GM23338 (cell line): ENCODE measurements around the gene ACVR2A. TPM values are rescaled to one million over a fixed set of nuclear protein-coding genes. Genes with fewer than 3 reads are reported as not detected.

Experiments used
- ATAC-seq: fragments of 200-7000 bp; cut with Tn5 transposase; 3 replicates; pipeline ENCODE4 v1.9.1; 2020
- DNase-seq: peaks from one replicate; pipeline ENCODE4 v3.0.0-alpha.2; 2015; ENCODE audit warnings: low spot score
- H2AFZ ChIP-seq: fragments of 200-600 bp; sonication (generic); 2 replicates; pipeline ENCODE4 v1.8.0; 2016; ENCODE audit warnings: antibody characterized with exemption, mild to moderate bottlenecking, moderate library complexity
- H3F3A ChIP-seq: fragments of 200-600 bp; sonication (generic); replicated peaks from 2 replicates; pipeline ENCODE4 v1.8.0; 2017; ENCODE audit warnings: antibody characterized with exemption, mixed run types, low read depth
- H3K27ac ChIP-seq: fragments of 200-600 bp; sonication (generic); 2 replicates; pipeline ENCODE4 v1.6.1; 2016; ENCODE audit warnings: low read depth
- H3K27me3 ChIP-seq: fragments of 200-600 bp; sonication (generic); 2 replicates; pipeline ENCODE4 v1.8.0; 2016; ENCODE audit warnings: mild to moderate bottlenecking, mixed run types, moderate library complexity; ENCODE audit not compliant: insufficient read depth
- H3K36me3 ChIP-seq: fragments of 200-600 bp; sonication (generic); 2 replicates; pipeline ENCODE4 v1.8.0; 2016; ENCODE audit warnings: mild to moderate bottlenecking; ENCODE audit not compliant: insufficient read depth
- H3K4me1 ChIP-seq: fragments of 200-600 bp; sonication (generic); 2 replicates; pipeline ENCODE4 v1.8.0; 2016; ENCODE audit warnings: mild to moderate bottlenecking, moderate library complexity; ENCODE audit not compliant: insufficient read depth
- H3K4me2 ChIP-seq: fragments of 200-600 bp; sonication (generic); 2 replicates; pipeline ENCODE4 v1.7.1; 2017; ENCODE audit warnings: mixed run types
- H3K4me3 ChIP-seq: fragments of 200-600 bp; sonication (generic); 2 replicates; pipeline ENCODE4 v1.6.1; 2016; ENCODE audit warnings: mixed run types
- H3K79me2 ChIP-seq: fragments of 200-600 bp; sonication (generic); replicated peaks from 2 replicates; pipeline ENCODE4 v1.8.0; 2017; ENCODE audit warnings: mild to moderate bottlenecking; ENCODE audit not compliant: insufficient read depth
- H3K9me2 ChIP-seq: fragments of 200-600 bp; sonication (generic); 2 replicates; pipeline ENCODE4 v1.8.0; 2017; ENCODE audit not compliant: insufficient read depth
- H4K20me1 ChIP-seq: fragments of 200-600 bp; sonication (generic); replicated peaks from 2 replicates; pipeline ENCODE4 v1.8.0; 2017; ENCODE audit warnings: mild to moderate bottlenecking; ENCODE audit not compliant: insufficient read depth
- H3K27ac Mint-ChIP-seq: 2 replicates; pipeline ENCODE4 v1.8.0; 2020; ENCODE audit warnings: inconsistent platforms, mild to moderate bottlenecking, moderate library complexity, mixed read lengths
- H3K27me3 Mint-ChIP-seq: 3 replicates; pipeline ENCODE4 v1.8.0; 2022; ENCODE audit warnings: low read depth, mild to moderate bottlenecking, moderate library complexity, mixed read lengths, inconsistent platforms; ENCODE audit not compliant: insufficient read depth, poor library complexity
- H3K36me3 Mint-ChIP-seq: 3 replicates; pipeline ENCODE4 v1.8.0; 2021; ENCODE audit warnings: low read depth, mild to moderate bottlenecking, inconsistent platforms, moderate library complexity, mixed read lengths
- H3K4me1 Mint-ChIP-seq: 3 replicates; pipeline ENCODE4 v1.8.0; 2020; ENCODE audit warnings: mild to moderate bottlenecking, inconsistent platforms, mixed read lengths
- H3K4me3 Mint-ChIP-seq: 3 replicates; pipeline ENCODE4 v1.8.0; 2021; ENCODE audit warnings: moderate library complexity, mild to moderate bottlenecking, inconsistent platforms, mixed read lengths
- H3K9me3 Mint-ChIP-seq: 3 replicates; pipeline ENCODE4 v1.8.0; 2020; ENCODE audit warnings: moderate library complexity, mild to moderate bottlenecking, inconsistent platforms, mixed read lengths
- JUNB ChIP-seq: IDR thresholded peaks from one replicate; pipeline ENCODE4 v1.6.1; 2016; ENCODE audit warnings: antibody characterized with exemption; ENCODE audit not compliant: unreplicated experiment
- NANOG ChIP-seq: IDR thresholded peaks from 2 replicates; pipeline ENCODE4 v1.6.1; 2016; ENCODE audit warnings: antibody characterized with exemption, borderline replicate concordance
- REST ChIP-seq: IDR thresholded peaks from one replicate; pipeline ENCODE4 v1.6.1; 2018; ENCODE audit warnings: antibody characterized with exemption; ENCODE audit not compliant: unreplicated experiment
- ZNF114 ChIP-seq: fragments of 250-450 bp; sonication (Bioruptor Pico); IDR thresholded peaks from 2 replicates; pipeline ENCODE4 v1.5.0; 2020; ENCODE audit warnings: mild to moderate bottlenecking, moderate library complexity
- ZNF331 ChIP-seq: fragments of 250-450 bp; sonication (Bioruptor Pico); IDR thresholded peaks from 2 replicates; pipeline ENCODE4 v1.5.0; 2020; ENCODE audit warnings: low read depth, mild to moderate bottlenecking, moderate library complexity
- polyA plus RNA-seq: library from polyadenylated mRNA; unstranded; fragments of >200 nt; fragmentation: Nextera tagmentation; extraction: Ambion mirVana; gene quantifications from 2 replicates; pipeline ENCODE4 v1.2.1, GENCODE V29; 2016
- total RNA-seq: library from RNA; depleted of rRNA; stranded (reverse); fragments of >200 nt; shearing (Covaris generic); gene quantifications from 2 replicates; pipeline ENCODE4 v1.2.3, GENCODE V29; 2014
- TF ChIP-seq, protein P1 (sequence below): fragments of 250-450 bp; sonication (Bioruptor Pico); IDR thresholded peaks from 2 replicates; pipeline ENCODE4 v1.5.0; 2020; ENCODE audit warnings: mild to moderate bottlenecking, moderate library complexity
- TF ChIP-seq, protein P2 (sequence below), 2 experiments: fragments of 200-600 bp in 1 of 2; sonication (generic) in 1 of 2; conservative IDR thresholded peaks; 2 replicates each; pipeline versions ENCODE4 v1.5.1 to v1.6.1; 2016 to 2017; ENCODE audit warnings: antibody characterized with exemption in 2 of 2, low read depth in 2 of 2, mild to moderate bottlenecking in 2 of 2, moderate library complexity in 1 of 2

The ACVR2A gene
- total and polyA plus RNA-seq, 2 experiments from 2014 or later: 11.8 to 15.6 TPM

GRCh38 chr2:147873859-147874483, 29.1 kb downstream of the ACVR2A start (continued):
- TF ChIP-seq REST (no peak), NANOG (no peak)
- TF ChIP-seq, protein P1, sequence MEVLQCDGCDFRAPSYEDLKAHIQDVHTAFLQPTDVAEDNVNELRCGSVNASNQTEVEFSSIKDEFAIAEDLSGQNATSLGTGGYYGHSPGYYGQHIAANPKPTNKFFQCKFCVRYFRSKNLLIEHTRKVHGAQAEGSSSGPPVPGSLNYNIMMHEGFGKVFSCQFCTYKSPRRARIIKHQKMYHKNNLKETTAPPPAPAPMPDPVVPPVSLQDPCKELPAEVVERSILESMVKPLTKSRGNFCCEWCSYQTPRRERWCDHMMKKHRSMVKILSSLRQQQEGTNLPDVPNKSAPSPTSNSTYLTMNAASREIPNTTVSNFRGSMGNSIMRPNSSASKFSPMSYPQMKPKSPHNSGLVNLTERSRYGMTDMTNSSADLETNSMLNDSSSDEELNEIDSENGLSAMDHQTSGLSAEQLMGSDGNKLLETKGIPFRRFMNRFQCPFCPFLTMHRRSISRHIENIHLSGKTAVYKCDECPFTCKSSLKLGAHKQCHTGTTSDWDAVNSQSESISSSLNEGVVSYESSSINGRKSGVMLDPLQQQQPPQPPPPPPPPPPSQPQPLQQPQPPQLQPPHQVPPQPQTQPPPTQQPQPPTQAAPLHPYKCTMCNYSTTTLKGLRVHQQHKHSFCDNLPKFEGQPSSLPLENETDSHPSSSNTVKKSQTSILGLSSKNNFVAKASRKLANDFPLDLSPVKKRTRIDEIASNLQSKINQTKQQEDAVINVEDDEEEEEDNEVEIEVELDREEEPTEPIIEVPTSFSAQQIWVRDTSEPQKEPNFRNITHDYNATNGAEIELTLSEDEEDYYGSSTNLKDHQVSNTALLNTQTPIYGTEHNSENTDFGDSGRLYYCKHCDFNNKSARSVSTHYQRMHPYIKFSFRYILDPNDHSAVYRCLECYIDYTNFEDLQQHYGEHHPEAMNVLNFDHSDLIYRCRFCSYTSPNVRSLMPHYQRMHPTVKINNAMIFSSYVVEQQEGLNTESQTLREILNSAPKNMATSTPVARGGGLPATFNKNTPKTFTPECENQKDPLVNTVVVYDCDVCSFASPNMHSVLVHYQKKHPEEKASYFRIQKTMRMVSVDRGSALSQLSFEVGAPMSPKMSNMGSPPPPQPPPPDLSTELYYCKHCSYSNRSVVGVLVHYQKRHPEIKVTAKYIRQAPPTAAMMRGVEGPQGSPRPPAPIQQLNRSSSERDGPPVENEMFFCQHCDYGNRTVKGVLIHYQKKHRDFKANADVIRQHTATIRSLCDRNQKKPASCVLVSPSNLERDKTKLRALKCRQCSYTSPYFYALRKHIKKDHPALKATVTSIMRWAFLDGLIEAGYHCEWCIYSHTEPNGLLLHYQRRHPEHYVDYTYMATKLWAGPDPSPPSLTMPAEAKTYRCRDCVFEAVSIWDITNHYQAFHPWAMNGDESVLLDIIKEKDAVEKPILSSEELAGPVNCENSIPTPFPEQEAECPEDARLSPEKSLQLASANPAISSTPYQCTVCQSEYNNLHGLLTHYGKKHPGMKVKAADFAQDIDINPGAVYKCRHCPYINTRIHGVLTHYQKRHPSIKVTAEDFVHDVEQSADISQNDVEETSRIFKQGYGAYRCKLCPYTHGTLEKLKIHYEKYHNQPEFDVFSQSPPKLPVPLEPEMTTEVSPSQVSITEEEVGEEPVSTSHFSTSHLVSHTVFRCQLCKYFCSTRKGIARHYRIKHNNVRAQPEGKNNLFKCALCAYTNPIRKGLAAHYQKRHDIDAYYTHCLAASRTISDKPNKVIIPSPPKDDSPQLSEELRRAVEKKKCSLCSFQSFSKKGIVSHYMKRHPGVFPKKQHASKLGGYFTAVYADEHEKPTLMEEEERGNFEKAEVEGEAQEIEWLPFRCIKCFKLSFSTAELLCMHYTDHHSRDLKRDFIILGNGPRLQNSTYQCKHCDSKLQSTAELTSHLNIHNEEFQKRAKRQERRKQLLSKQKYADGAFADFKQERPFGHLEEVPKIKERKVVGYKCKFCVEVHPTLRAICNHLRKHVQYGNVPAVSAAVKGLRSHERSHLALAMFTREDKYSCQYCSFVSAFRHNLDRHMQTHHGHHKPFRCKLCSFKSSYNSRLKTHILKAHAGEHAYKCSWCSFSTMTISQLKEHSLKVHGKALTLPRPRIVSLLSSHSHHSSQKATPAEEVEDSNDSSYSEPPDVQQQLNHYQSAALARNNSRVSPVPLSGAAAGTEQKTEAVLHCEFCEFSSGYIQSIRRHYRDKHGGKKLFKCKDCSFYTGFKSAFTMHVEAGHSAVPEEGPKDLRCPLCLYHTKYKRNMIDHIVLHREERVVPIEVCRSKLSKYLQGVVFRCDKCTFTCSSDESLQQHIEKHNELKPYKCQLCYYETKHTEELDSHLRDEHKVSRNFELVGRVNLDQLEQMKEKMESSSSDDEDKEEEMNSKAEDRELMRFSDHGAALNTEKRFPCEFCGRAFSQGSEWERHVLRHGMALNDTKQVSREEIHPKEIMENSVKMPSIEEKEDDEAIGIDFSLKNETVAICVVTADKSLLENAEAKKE: no peak

DNA sequence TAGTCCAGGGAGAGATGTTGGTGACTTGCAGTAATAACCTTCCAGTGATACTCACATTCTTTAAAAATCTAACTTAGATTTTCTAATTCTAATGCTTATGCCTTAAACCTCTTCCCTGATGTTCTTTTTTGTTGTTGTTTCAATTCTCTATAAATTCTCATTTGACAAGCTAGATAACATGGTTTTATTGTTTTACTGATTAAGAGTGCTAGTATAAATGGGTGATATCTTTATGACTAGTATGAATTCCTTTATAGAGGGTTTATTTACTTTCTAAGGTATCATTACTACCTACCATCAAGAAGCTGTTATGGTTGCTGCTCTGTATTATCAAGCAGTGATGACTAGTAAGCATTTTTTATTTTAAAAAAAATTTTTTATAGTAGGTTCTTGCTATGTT, 35.0 kb downstream of the ACVR2A start:
- H3K4me3 ChIP-seq: no peak overlapping the region
- H3F3A ChIP-seq: no peaks in the 10 kb centered on the region
- no peaks in the 10 kb centered on the region for H3K27me3 ChIP-seq
- TF ChIP-seq JUNB (no peak), REST (no peak), NANOG (no peak), ZNF331 (no peak), ZNF114 (no peak)
- TF ChIP-seq, protein P2, sequence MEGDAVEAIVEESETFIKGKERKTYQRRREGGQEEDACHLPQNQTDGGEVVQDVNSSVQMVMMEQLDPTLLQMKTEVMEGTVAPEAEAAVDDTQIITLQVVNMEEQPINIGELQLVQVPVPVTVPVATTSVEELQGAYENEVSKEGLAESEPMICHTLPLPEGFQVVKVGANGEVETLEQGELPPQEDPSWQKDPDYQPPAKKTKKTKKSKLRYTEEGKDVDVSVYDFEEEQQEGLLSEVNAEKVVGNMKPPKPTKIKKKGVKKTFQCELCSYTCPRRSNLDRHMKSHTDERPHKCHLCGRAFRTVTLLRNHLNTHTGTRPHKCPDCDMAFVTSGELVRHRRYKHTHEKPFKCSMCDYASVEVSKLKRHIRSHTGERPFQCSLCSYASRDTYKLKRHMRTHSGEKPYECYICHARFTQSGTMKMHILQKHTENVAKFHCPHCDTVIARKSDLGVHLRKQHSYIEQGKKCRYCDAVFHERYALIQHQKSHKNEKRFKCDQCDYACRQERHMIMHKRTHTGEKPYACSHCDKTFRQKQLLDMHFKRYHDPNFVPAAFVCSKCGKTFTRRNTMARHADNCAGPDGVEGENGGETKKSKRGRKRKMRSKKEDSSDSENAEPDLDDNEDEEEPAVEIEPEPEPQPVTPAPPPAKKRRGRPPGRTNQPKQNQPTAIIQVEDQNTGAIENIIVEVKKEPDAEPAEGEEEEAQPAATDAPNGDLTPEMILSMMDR (conservative IDR thresholded peaks at IDR 0.05; ENCODE audit: low read depth in 2 of 2): no peak
- H3K4me2 ChIP-seq: no peak overlapping the region
- H3K27me3 Mint-ChIP-seq: no peaks in the 10 kb centered on the region
- no peaks in the 10 kb centered on the region for H3K36me3 Mint-ChIP-seq
- DNase-seq (no peak), ATAC-seq (no peak)
- H3K4me3 Mint-ChIP-seq: no peak overlapping the region
- peaks cover 65% of the 10 kb centered on the region for H3K4me1 ChIP-seq
- H3K9me3 Mint-ChIP-seq: no peaks in the 10 kb centered on the region
- peaks cover 98% of the 10 kb centered on the region for H3K79me2 ChIP-seq
- no peak overlapping the region for H2AFZ ChIP-seq
- no peak overlapping the region for H3K27ac ChIP-seq
- 0 out of 2 replicates have a peak, but pooled peaks cover 6% of the 10 kb centered on the region for H4K20me1 ChIP-seq
- H3K27ac Mint-ChIP-seq: no peak overlapping the region; the same call in 1 of the 2 replicates
- H3K36me3 ChIP-seq: no peaks in the 10 kb centered on the region
- H3K4me1 Mint-ChIP-seq: peaks cover 60% of the 10 kb centered on the region
- H3K9me2 ChIP-seq: no peaks in the 10 kb centered on the region
